Stimulated activated CD4-positive, alpha-beta T cell treated with anti-CD3 and anti-CD28 coated beads, Interleukin-4, amount 100 ng/mL, for 48 hours (primary cell): ENCODE results near the gene RAB40AL.

Experiments
- DNase-seq, 2 donors: peaks; one replicate each; pipeline ENCODE4 v3.0.0-alpha.2; 2020; ENCODE audit warnings: low read depth in 2 of 2

RAB40AL gene

DNA sequence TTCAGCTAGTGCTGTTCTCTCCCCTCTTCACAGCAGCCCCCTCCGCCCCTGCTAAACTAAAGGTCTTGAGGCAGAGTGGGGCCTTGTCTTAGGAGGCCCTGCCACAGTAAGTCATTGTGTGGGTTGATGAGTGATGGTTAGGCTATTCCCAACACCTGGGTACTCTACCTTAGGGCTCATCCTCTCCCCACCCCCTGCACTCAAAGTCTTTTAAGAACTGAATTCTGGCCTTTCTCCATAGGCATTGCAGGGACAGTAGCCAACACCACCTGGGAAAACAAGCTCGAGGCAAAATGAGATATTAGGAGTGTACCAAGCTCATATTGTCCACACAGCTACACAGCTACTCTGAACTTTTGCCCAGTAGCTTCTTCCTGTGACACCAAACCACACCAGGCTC, 42.5 kb downstream of the RAB40AL start:
- no peak for DNase-seq

DNA sequence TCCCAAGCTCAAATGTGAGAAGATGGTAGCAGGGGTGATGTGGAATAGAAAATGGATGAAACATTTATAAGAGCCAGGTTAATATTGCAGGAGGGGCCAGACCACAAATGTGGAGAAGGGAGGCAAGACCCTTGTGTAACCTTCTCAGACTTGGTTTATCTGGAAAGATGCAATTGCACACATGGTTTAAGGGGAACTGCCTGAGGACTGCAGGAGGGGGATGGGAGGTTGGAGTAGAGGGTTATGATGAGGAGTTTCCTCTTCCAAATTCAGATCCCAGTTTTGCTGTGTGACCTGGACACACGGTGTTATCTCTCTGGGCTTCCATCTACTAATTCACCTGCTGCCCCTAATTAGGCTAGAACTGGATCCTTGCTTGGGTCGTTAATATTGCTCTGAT, 46.1 kb downstream of the RAB40AL start:
- DNase-seq: no peak

DNA sequence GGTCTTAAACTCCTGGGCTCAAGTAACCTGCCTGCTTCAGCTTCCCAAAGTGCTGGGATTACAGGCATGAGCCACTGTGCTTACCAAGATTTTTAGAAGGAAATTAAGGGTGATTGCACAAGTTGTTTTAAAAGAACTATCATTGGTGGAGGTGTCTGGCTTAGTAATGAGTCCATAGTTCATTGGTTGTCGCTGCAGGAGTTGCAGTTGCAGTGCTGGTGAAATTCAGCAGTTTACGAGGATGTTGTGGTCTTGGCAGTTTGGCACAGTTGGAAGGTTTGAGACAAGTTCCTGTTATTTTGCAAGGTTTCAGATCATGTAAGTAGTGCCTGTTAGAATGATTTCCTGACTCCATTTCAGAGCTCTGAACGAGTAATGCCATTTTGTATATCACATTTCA, 48.1 kb downstream of the RAB40AL start:
- DNase-seq: no peak
